H1 (cell line): ENCODE data around the gene PLK3.

Experiments
- CEBPB ChIP-seq: IDR thresholded peaks from 2 replicates; pipeline ENCODE4 v1.6.1; 2012; ENCODE audit warnings: low read depth, low read length
- CTCF ChIP-seq, 3 experiments: IDR thresholded peaks; 1 replicate in 2 of 3; 2 replicates in 1 of 3; pipeline versions ENCODE4 v1.5.1 to v1.6.1; 2011; ENCODE audit warnings: low read length in 3 of 3, mild to moderate bottlenecking in 3 of 3, inconsistent platforms in 2 of 3, low read depth in 1 of 3, moderate library complexity in 1 of 3; ENCODE audit not compliant: insufficient read depth in 1 of 3; ENCODE audit errors: control extremely low read depth in 1 of 3
- EZH2 ChIP-seq: fragments of 200-600 bp; sonication (generic); IDR thresholded peaks from 2 replicates; pipeline ENCODE4 v1.7.1; 2012; ENCODE audit warnings: low read depth, mild to moderate bottlenecking, moderate library complexity, low read length, inconsistent platforms; ENCODE audit not compliant: severe bottlenecking
- FOSL1 ChIP-seq: IDR thresholded peaks from 2 replicates; pipeline ENCODE4 v1.6.1; 2011; ENCODE audit warnings: mild to moderate bottlenecking, low read depth, low read length, moderate library complexity; ENCODE audit not compliant: insufficient read depth
- HDAC6 ChIP-seq: IDR thresholded peaks from one replicate; pipeline ENCODE4 v1.7.1; 2012; ENCODE audit warnings: low read depth, mild to moderate bottlenecking, inconsistent platforms, low read length, moderate library complexity
- KDM1A ChIP-seq: fragments of 200-600, 300-600 bp; sonication (generic); IDR thresholded peaks from 2 replicates; pipeline ENCODE4 v1.7.1; 2016; ENCODE audit warnings: mild to moderate bottlenecking, low read length, borderline replicate concordance
- NRF1 ChIP-seq: IDR thresholded peaks from 2 replicates; pipeline ENCODE4 v1.6.1; 2011; ENCODE audit warnings: mild to moderate bottlenecking, low read depth, low read length, improper control_type of control experiment
- POLR2A ChIP-seq, 2 experiments: IDR thresholded peaks; 1 replicate in 1 of 2; 2 replicates in 1 of 2; pipeline ENCODE4 v1.6.1; 2011; ENCODE audit warnings: low read depth in 2 of 2, low read length in 2 of 2, mild to moderate bottlenecking in 2 of 2; ENCODE audit errors: control extremely low read depth in 1 of 2
- POLR2AphosphoS5 ChIP-seq: IDR thresholded peaks from 2 replicates; pipeline ENCODE4 v1.6.1; 2011; ENCODE audit warnings: low read depth, low read length
- RAD21 ChIP-seq, 2 experiments: IDR thresholded peaks in 1 of 2; conservative IDR thresholded peaks in 1 of 2; 2 replicates each; pipeline ENCODE4 v1.6.1; 2011; ENCODE audit warnings: low read depth in 2 of 2, low read length in 2 of 2, improper control_type of control experiment in 1 of 2, inconsistent platforms in 1 of 2, mild to moderate bottlenecking in 1 of 2, moderate library complexity in 1 of 2
- RBBP5 ChIP-seq: IDR thresholded peaks from 2 replicates; pipeline ENCODE4 v1.7.1; 2012; ENCODE audit warnings: low read depth, mild to moderate bottlenecking, inconsistent platforms, low read length, moderate library complexity, borderline replicate concordance
- SIN3A ChIP-seq, 2 experiments: IDR thresholded peaks in 1 of 2; conservative IDR thresholded peaks in 1 of 2; 2 replicates each; pipeline ENCODE4 v1.6.1; 2011 to 2012; ENCODE audit warnings: low read length in 2 of 2, improper control_type of control experiment in 1 of 2, low read depth in 1 of 2, mild to moderate bottlenecking in 1 of 2
- SP2 ChIP-seq: IDR thresholded peaks from 2 replicates; pipeline ENCODE4 v1.6.1; 2012; ENCODE audit warnings: mild to moderate bottlenecking, low read length, inconsistent platforms
- TF ChIP-seq, protein P1 (sequence below): IDR thresholded peaks from 2 replicates; pipeline ENCODE4 v1.6.1; 2012; ENCODE audit warnings: low read length, inconsistent platforms

DNA sequence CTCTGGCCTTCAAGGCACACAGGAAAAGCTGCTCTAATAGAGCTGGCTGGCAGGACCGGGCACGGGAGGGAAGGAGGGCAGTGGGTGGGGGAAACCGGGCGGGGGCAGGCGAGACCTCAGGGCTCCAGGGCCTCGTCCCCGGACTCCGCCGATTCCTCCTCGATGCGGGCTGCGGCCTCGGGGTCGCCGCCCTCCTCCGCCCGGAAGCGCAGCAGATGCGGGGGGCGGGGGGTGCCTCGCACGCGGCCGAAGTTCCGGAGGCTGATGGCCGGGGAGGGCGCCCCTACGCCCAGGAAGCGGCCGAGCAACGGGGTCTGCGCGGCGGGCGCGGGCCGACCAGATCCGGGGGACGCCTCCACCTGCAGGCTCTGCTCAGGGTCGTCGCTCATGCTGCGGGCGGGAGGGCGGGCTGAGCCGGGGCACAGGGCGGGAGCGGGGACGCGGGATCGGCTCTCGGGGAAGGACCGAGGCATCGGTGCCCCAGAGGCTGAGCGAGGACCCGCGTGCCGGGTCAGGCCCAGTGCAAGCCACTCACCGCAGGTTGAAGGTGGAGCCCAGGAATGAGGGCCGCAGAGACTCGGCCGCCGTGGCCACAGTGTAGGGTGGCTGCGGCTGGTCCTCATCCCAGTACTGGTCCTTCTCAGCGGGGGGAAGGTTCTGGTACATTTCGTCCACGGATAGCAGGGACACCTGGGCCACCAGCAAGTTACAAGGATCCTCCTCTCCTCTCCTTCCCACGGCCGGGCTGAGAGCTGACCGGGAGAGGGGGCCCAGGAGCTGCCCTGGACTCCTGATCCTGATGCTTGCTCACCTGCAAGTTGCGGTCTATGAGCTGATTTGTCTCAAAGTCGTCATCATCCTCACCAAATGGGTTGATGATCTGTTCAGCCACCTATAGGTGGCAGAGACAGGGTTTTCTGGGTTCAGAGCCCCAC, 15.8 kb upstream of the PLK3 start:
- TF ChIP-seq, protein P1, sequence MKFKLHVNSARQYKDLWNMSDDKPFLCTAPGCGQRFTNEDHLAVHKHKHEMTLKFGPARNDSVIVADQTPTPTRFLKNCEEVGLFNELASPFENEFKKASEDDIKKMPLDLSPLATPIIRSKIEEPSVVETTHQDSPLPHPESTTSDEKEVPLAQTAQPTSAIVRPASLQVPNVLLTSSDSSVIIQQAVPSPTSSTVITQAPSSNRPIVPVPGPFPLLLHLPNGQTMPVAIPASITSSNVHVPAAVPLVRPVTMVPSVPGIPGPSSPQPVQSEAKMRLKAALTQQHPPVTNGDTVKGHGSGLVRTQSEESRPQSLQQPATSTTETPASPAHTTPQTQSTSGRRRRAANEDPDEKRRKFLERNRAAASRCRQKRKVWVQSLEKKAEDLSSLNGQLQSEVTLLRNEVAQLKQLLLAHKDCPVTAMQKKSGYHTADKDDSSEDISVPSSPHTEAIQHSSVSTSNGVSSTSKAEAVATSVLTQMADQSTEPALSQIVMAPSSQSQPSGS: no peak
- TF ChIP-seq NRF1 (no peak), RBBP5 (no peak), EZH2 (peak; percentile 12), CTCF (IDR thresholded peaks at IDR 0.05; ENCODE audit: control extremely low read depth in 1 of 3, insufficient read depth in 1 of 3, low read depth in 1 of 3, low read length in 3 of 3) (peak in 1 of 3 experiments; percentile 37; a peak in 2 of 4 replicates), SIN3A (conservative IDR thresholded peaks at IDR 0.05 in 1 of 2, IDR thresholded peaks at IDR 0.05 in 1 of 2; ENCODE audit: low read depth in 1 of 2, low read length in 2 of 2) (no peak), POLR2AphosphoS5 (no peak), RAD21 (IDR thresholded peaks at IDR 0.05 in 1 of 2, conservative IDR thresholded peaks at IDR 0.05 in 1 of 2; ENCODE audit: low read depth in 2 of 2, low read length in 2 of 2) (peak; percentile 19 to 30; a peak in 2 of 4 replicates), KDM1A (no peak), FOSL1 (no peak), POLR2A (IDR thresholded peaks at IDR 0.05; ENCODE audit: control extremely low read depth in 1 of 2, low read depth in 2 of 2, low read length in 2 of 2) (peak; percentile 46 to 52; a peak in 2 of 3 replicates), CEBPB (no peak), SP2 (no peak), HDAC6 (no peak)
